SIG-M5 treated with dmso at 0.1 percent for 504 hours (cell line): ENCODE measurements around the gene IRF4.

ENCODE experiments used
- DNase-seq: peaks from one replicate; lab custom pipeline; 2025; ENCODE audit not compliant: unreplicated experiment; lab: John Stamatoyannopoulos, UW

IRF4 gene

GRCh38 chr6:441126-441920 is 49.8 kb downstream of the IRF4 start:
- no peak for DNase-seq

- no peak for DNase-seq
Measured at GRCh38 chr6:443621-444159, 52.1 kb downstream of the IRF4 start.

- DNase-seq, result no peak
Measured at GRCh38 chr6:444653-445275, 53.2 kb downstream of the IRF4 start.

GRCh38 chr6:445571-446417 is 54.2 kb downstream of the IRF4 start:
- DNase-seq, result no peak

- DNase-seq, result no peak
Measured at GRCh38 chr6:446418-447366, 55.1 kb downstream of the IRF4 start.

GRCh38 chr6:447381-448165 is 56.0 kb downstream of the IRF4 start:
- DNase-seq, result no peak

- DNase-seq, result no peak
Measured at GRCh38 chr6:448296-449056, 56.9 kb downstream of the IRF4 start.

GRCh38 chr6:449057-449430 is 57.5 kb downstream of the IRF4 start:
- no peak for DNase-seq

- no peak for DNase-seq
Measured at GRCh38 chr6:449486-450419, 58.2 kb downstream of the IRF4 start.

GRCh38 chr6:451336-451735 is 59.8 kb downstream of the IRF4 start:
- DNase-seq, result no peak

- DNase-seq, result no peak
Measured at GRCh38 chr6:451847-452246, 60.3 kb downstream of the IRF4 start.

GRCh38 chr6:452301-453067 is 60.9 kb downstream of the IRF4 start:
- DNase-seq, result no peak

GRCh38 chr6:453152-453551 is 61.6 kb downstream of the IRF4 start:
- DNase-seq, result no peak

GRCh38 chr6:454148-454991 is 62.8 kb downstream of the IRF4 start:
- DNase-seq, result no peak

- no peak for DNase-seq
Measured at GRCh38 chr6:455006-455585, 63.5 kb downstream of the IRF4 start.

GRCh38 chr6:455835-456234 is 64.3 kb downstream of the IRF4 start:
- DNase-seq, result no peak
